PFSK-1 (cell line): Measurements from ENCODE around the gene LRRFIP2.

Experiments used
- FOXP2 ChIP-seq: optimal IDR thresholded peaks from 2 replicates; pipeline ENCODE3; 2011; ENCODE audit warnings: borderline replicate concordance, control low read depth, inconsistent platforms; ENCODE audit not compliant: insufficient read depth; ENCODE audit errors: extremely low read length, extremely low read depth
- POLR2AphosphoS5 ChIP-seq: IDR thresholded peaks from 2 replicates; pipeline ENCODE4 v1.6.1; 2012; ENCODE audit warnings: low read depth, mild to moderate bottlenecking, control low read depth, low read length, moderate library complexity
- REST ChIP-seq, 2 experiments: IDR thresholded peaks; 2 replicates each; pipeline versions ENCODE4 v1.6.1 to v1.8.0; 2011 to 2012; ENCODE audit warnings: low read depth in 2 of 2, low read length in 2 of 2, control low read depth in 1 of 2, inconsistent platforms in 1 of 2, mild to moderate bottlenecking in 1 of 2, moderate library complexity in 1 of 2; ENCODE audit not compliant: insufficient read depth in 1 of 2
- SIN3A ChIP-seq: IDR thresholded peaks from 2 replicates; pipeline ENCODE4 v1.6.1; 2012; ENCODE audit warnings: mild to moderate bottlenecking, low read length, moderate library complexity, borderline replicate concordance; ENCODE audit not compliant: insufficient read depth
- TAF1 ChIP-seq: IDR thresholded peaks from 2 replicates; pipeline ENCODE4 v1.6.1; 2012; ENCODE audit warnings: low read length, control low read depth, borderline replicate concordance; ENCODE audit not compliant: insufficient read depth

LRRFIP2 gene

GRCh38 chr3:37143821-37144220, 30.6 kb downstream of the LRRFIP2 start:
- TF ChIP-seq SIN3A (no peak), REST (IDR thresholded peaks at IDR 0.05; ENCODE audit: insufficient read depth in 1 of 2, low read depth in 2 of 2, low read length in 2 of 2) (no peak), TAF1 (no peak), FOXP2 (no peak), POLR2AphosphoS5 (no peak)

GRCh38 chr3:37141676-37142075, 32.7 kb downstream of the LRRFIP2 start:
- TF ChIP-seq POLR2AphosphoS5 (no peak), TAF1 (no peak), SIN3A (no peak), REST (IDR thresholded peaks at IDR 0.05; ENCODE audit: insufficient read depth in 1 of 2, low read depth in 2 of 2, low read length in 2 of 2) (no peak), FOXP2 (no peak)

- TF ChIP-seq FOXP2: no peak
- no peak for TF ChIP-seq SIN3A
- no peak for TF ChIP-seq TAF1
- no peak for TF ChIP-seq REST (IDR thresholded peaks at IDR 0.05; ENCODE audit: insufficient read depth in 1 of 2, low read depth in 2 of 2, low read length in 2 of 2)
- TF ChIP-seq POLR2AphosphoS5: no peak
Observed at GRCh38 chr3:37140899-37141541, 33.4 kb downstream of the LRRFIP2 start.

- no peak for TF ChIP-seq SIN3A
- no peak for TF ChIP-seq POLR2AphosphoS5
- no peak for TF ChIP-seq FOXP2
- TF ChIP-seq TAF1: no peak
- TF ChIP-seq REST (IDR thresholded peaks at IDR 0.05; ENCODE audit: insufficient read depth in 1 of 2, low read depth in 2 of 2, low read length in 2 of 2): no peak
Observed at GRCh38 chr3:37139567-37140052, 34.8 kb downstream of the LRRFIP2 start.
